ENCODE data around the gene DPH7.

- no peak for TF ChIP-seq CTCF (IDR thresholded peaks at IDR 0.05; ENCODE audit: low read depth, low read length)
- no peak for TF ChIP-seq POLR2A (IDR thresholded peaks at IDR 0.05; ENCODE audit: extremely low read depth, insufficient read length)
- TF ChIP-seq MYC (IDR thresholded peaks at IDR 0.05; ENCODE audit: low read depth, low read length): no peak
- TF ChIP-seq MAX (IDR thresholded peaks at IDR 0.05; ENCODE audit: low read depth, low read length): no peak
These were observed 14.5 kb upstream of the DPH7 start for GRCh38 chr9:137593176-137593575.
